IMR-90 (cell line): ENCODE results near the gene MSI2. TPM values are rescaled to one million over a fixed set of nuclear protein-coding genes. Genes with fewer than 3 reads are reported as not detected.

Experiments
- ATAC-seq: fragments of 200-7000 bp; cut with Tn5 transposase; 2 replicates; pipeline ENCODE4 v1.9.1; 2020; ENCODE audit warnings: low read depth, mild to moderate bottlenecking, moderate library complexity
- BruUV-seq: library from RNA; stranded (reverse); fragments of 400-500 nt; replicated peaks from 2 replicates; lab custom pipeline; 2021; lab: Mats Ljungman, UMichigan
- CTCF ChIA-PET: fragments of 300-600 bp; formaldehyde crosslinking; extraction: SDS; loops from one replicate; lab custom pipeline; 2021; ENCODE audit warnings: antibody characterized with exemption; lab: Yijun Ruan, JAX
- POLR2A ChIA-PET: fragments of 300-600 bp; sonication (Branson Sonifier 250); formaldehyde crosslinking; loops from one replicate; lab custom pipeline; 2022; ENCODE audit warnings: antibody characterized with exemption; ENCODE audit not compliant: unreplicated experiment; lab: Charles Lee
- DNase-seq: peaks from one replicate; pipeline ENCODE4 v3.0.0; 2013
- H2AFZ ChIP-seq: replicated peaks from 2 replicates; pipeline ENCODE3; 2013; ENCODE audit warnings: low read length, mild to moderate bottlenecking; ENCODE audit not compliant: poor library complexity
- H2AK5ac ChIP-seq: 2 replicates; pipeline ENCODE4 v1.6.1; 2013; ENCODE audit warnings: low read depth, low read length, inconsistent platforms
- H2AK9ac ChIP-seq: replicated peaks from 2 replicates; pipeline ENCODE3; 2013; ENCODE audit warnings: mild to moderate bottlenecking, low read depth, low read length, moderate library complexity; ENCODE audit not compliant: poor library complexity
- H2BK120ac ChIP-seq: 2 replicates; pipeline ENCODE4 v1.6.1; 2013; ENCODE audit warnings: low read depth, low read length, inconsistent platforms
- H2BK15ac ChIP-seq: 3 replicates; pipeline ENCODE4 v1.6.1; 2013; ENCODE audit warnings: low read depth, low read length, inconsistent platforms
- H2BK20ac ChIP-seq: 2 replicates; pipeline ENCODE4 v1.6.1; 2013; ENCODE audit warnings: low read depth, mild to moderate bottlenecking, inconsistent platforms, low read length, moderate library complexity
- H2BK5ac ChIP-seq: 2 replicates; pipeline ENCODE4 v1.6.1; 2013; ENCODE audit warnings: mild to moderate bottlenecking, low read depth, low read length, inconsistent platforms; ENCODE audit not compliant: poor library complexity, severe bottlenecking
- H3K14ac ChIP-seq: replicated peaks from 2 replicates; pipeline ENCODE4 v1.6.1; 2013; ENCODE audit warnings: low read depth, low read length, inconsistent platforms
- H3K18ac ChIP-seq: 2 replicates; pipeline ENCODE4 v1.6.1; 2013; ENCODE audit warnings: low read depth, low read length, control low read depth
- H3K23ac ChIP-seq: 2 replicates; pipeline ENCODE4 v1.6.1; 2013; ENCODE audit warnings: low read depth, low read length, inconsistent platforms
- H3K27ac ChIP-seq: 2 replicates; pipeline ENCODE4 v1.5.1; 2013; ENCODE audit warnings: mild to moderate bottlenecking, control low read depth, low read length; ENCODE audit not compliant: insufficient read depth
- H3K27me3 ChIP-seq: 2 replicates; pipeline ENCODE4 v1.6.1; 2013; ENCODE audit warnings: low read length; ENCODE audit not compliant: control insufficient read depth, insufficient read depth
- H3K36me3 ChIP-seq: 2 replicates; pipeline ENCODE4 v1.6.1; 2013; ENCODE audit warnings: low read length, mixed read lengths; ENCODE audit not compliant: control insufficient read depth, insufficient read depth
- H3K4ac ChIP-seq: 2 replicates; pipeline ENCODE4 v1.6.1; 2013; ENCODE audit warnings: low read depth, low read length, inconsistent platforms
- H3K4me1 ChIP-seq: 2 replicates; pipeline ENCODE4 v1.6.1; 2013; ENCODE audit warnings: low read length, mixed read lengths; ENCODE audit not compliant: control insufficient read depth, insufficient read depth
- H3K4me2 ChIP-seq: 2 replicates; pipeline ENCODE4 v1.6.1; 2013; ENCODE audit warnings: low read depth, mild to moderate bottlenecking, control low read depth, low read length, moderate library complexity
- H3K4me3 ChIP-seq: 2 replicates; pipeline ENCODE4 v1.5.1; 2013; ENCODE audit warnings: low read depth, mild to moderate bottlenecking, control low read depth, low read length, moderate library complexity; ENCODE audit not compliant: insufficient read depth
- H3K56ac ChIP-seq: 2 replicates; pipeline ENCODE4 v1.6.1; 2013; ENCODE audit warnings: low read length, inconsistent platforms; ENCODE audit not compliant: insufficient read depth; ENCODE audit errors: extremely low read depth
- H3K79me1 ChIP-seq, 2 experiments: 2 replicates each; pipeline ENCODE4 v1.6.1; 2013; ENCODE audit warnings: low read length in 2 of 2, inconsistent platforms in 1 of 2, low read depth in 1 of 2
- H3K9ac ChIP-seq: 2 replicates; pipeline ENCODE4 v1.6.1; 2013; ENCODE audit warnings: low read depth, low read length, control low read depth
- H3K9me1 ChIP-seq: 2 replicates; pipeline ENCODE4 v1.6.1; 2013; ENCODE audit warnings: low read length, inconsistent platforms; ENCODE audit not compliant: insufficient read depth
- H3K9me3 ChIP-seq: 2 replicates; pipeline ENCODE4 v1.6.1; 2013; ENCODE audit warnings: low read length; ENCODE audit not compliant: control insufficient read depth, insufficient read depth
- H4K20me1 ChIP-seq: 2 replicates; pipeline ENCODE4 v1.6.1; 2013; ENCODE audit warnings: low read length, inconsistent platforms; ENCODE audit not compliant: insufficient read depth
- H4K5ac ChIP-seq: 2 replicates; pipeline ENCODE4 v1.6.1; 2013; ENCODE audit warnings: mild to moderate bottlenecking, low read depth, low read length, control low read depth
- H4K8ac ChIP-seq, 2 experiments: 2 replicates each; pipeline ENCODE4 v1.6.1; 2013; ENCODE audit warnings: low read depth in 2 of 2, low read length in 2 of 2, control low read depth in 1 of 2, inconsistent platforms in 1 of 2
- H4K91ac ChIP-seq: 2 replicates; pipeline ENCODE4 v1.6.1; 2013; ENCODE audit warnings: low read depth, low read length, inconsistent platforms; ENCODE audit not compliant: insufficient read depth
- CEBPB ChIP-seq: IDR thresholded peaks from 2 replicates; pipeline ENCODE4 v1.6.1; 2012; ENCODE audit warnings: low read depth, low read length, improper control_type of control experiment
- MAFK ChIP-seq: IDR thresholded peaks from 2 replicates; pipeline ENCODE4 v1.6.1; 2012; ENCODE audit warnings: low read depth, low read length, improper control_type of control experiment
- NFE2L2 ChIP-seq: fragments of 150-350 bp; IDR thresholded peaks from 2 replicates; pipeline ENCODE4 v1.6.1; 2016; ENCODE audit warnings: low read depth, mild to moderate bottlenecking, low read length
- POLR2A ChIP-seq: IDR thresholded peaks from 2 replicates; pipeline ENCODE4 v1.6.1; 2012; ENCODE audit warnings: mild to moderate bottlenecking, low read depth, low read length
- RFX5 ChIP-seq: IDR thresholded peaks from 2 replicates; pipeline ENCODE4 v1.8.0; 2012; ENCODE audit warnings: low read depth, mild to moderate bottlenecking, low read length, moderate library complexity
- SMC3 ChIP-seq: fragments of 150-350 bp; IDR thresholded peaks from 2 replicates; pipeline ENCODE4 v1.6.1; 2016; ENCODE audit warnings: low read depth, mild to moderate bottlenecking, antibody characterized with exemption, low read length, moderate library complexity
- USF2 ChIP-seq: fragments of 150-350 bp; IDR thresholded peaks from 2 replicates; pipeline ENCODE4 v1.6.1; 2017; ENCODE audit warnings: mild to moderate bottlenecking, antibody characterized with exemption, low read length, low read depth
- WGBS, 2 experiments: methylation state at CpG; one replicate each; pipeline versions ENCODE4 v1.1.5 to v1.1.7; 2013; ENCODE audit warnings: missing lambda C conversion rate in 2 of 2; ENCODE audit not compliant: insufficient read length in 1 of 2; ENCODE audit errors: extremely low coverage in 2 of 2; 5-methylcytosine and 5-hydroxymethylcytosine counted together
- dilution Hi-C: fragments of 300-500 bp; cut with HindIII; formaldehyde crosslinking; loops from one replicate; pipeline ENCODE4 v1.14.3; 2018; ENCODE audit warnings: low sequenced_read_pairs; ENCODE audit not compliant: unreplicated experiment
- in situ Hi-C: fragments of 300-500 bp; cut with MboI; formaldehyde crosslinking; loops from 3 replicates; pipeline ENCODE4 v1.14.3; 2019; ENCODE audit warnings: low sequenced_read_pairs, inconsistent platforms, mixed read lengths
- intact Hi-C: fragments of 100-400 bp; cut with micrococcal nuclease; formaldehyde crosslinking; loops from 2 replicates; pipeline ENCODE4 v1.10.0; 2022
- polyA plus RNA-seq, 3 experiments: library from polyadenylated mRNA; depleted of rRNA; stranded (reverse); fragments of >200 nt; gene quantifications; 2 replicates each; pipeline ENCODE4 v1.2.3, GENCODE V29; 2012; ENCODE audit warnings: low replicate concordance in 1 of 3
- total RNA-seq: library from RNA; depleted of rRNA; stranded (reverse); fragments of >200 nt; gene quantifications from 2 replicates; pipeline ENCODE4 v1.2.3, GENCODE V29; 2012
- TF ChIP-seq, protein P1 (sequence below): conservative IDR thresholded peaks from 2 replicates; pipeline ENCODE4 v1.5.1; 2012; ENCODE audit warnings: mild to moderate bottlenecking, low read depth, low read length, improper control_type of control experiment

MSI2 gene
- total and polyA plus RNA-seq, 2 of the 4 experiments (the other 2 are of a cell fraction) = 13.0 to 16.0 TPM

DNA sequence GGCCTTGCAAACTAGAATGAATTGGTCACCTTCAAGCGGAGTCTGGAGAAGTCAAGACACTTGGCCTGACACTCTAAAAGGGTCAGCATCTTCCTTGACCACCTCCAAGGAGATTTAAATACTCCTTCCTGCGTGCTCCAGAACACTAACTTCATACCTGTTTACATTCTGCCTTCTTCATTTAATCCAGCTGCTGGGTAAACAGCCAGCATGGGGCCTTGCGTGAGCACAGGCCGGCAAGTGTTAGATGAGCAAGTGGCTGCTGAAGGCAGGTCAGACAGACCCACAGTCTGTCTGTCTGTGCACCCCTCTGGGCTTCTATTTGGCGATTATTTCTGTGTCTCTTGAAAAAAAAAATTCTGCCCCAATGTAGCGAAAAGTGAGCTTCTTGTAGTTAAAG, 153.8 kb downstream of the MSI2 start (continued):
- TF ChIP-seq SMC3 (no peak), POLR2A (no peak), CEBPB (no peak), MAFK (no peak)

DNA sequence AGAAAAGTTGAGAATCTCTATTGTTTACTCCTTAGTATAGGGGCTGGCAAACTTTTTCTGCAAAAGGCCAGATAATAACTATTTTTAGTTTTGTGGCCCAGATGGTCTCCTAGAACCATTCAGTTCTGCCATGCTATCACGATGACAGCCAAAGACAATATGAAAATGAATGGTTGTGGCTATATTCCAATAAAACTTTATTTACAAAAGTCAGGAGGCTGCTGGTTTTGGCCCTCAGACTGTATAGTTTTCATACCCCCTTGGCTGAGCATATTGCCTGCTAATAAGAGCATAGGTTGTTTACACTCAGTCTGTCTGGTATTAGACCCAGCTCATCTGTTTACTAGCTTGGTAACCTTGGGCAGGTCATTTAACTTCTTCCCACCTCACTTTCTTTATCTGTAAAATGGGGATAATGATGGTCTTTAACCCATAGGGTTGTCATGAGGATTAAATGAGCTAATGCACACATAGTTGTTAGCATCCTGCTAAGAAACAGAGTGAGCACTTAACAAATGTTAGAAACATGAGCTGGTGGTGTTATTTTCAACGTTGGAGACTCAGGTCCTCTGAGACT, 156.3 kb downstream of the MSI2 start:
- CTCF ChIA-PET = no interaction called here
- no peak overlapping the region for H3K14ac ChIP-seq
- DNase-seq (no peak), ATAC-seq (no peak)
- POLR2A ChIA-PET = no interaction called here
- dilution Hi-C loops (no loop called here), in situ Hi-C loops (no loop called here), intact Hi-C loops (no loop called here)
- no peak overlapping the region for H3K4me3 ChIP-seq
- no peak overlapping the region for H2BK15ac ChIP-seq
- no peaks in the 10 kb centered on the region for H3K27me3 ChIP-seq
- TF ChIP-seq NFE2L2 (no peak), POLR2A (no peak), USF2 (no peak), RFX5 (no peak), MAFK (no peak)
- TF ChIP-seq, protein P1, sequence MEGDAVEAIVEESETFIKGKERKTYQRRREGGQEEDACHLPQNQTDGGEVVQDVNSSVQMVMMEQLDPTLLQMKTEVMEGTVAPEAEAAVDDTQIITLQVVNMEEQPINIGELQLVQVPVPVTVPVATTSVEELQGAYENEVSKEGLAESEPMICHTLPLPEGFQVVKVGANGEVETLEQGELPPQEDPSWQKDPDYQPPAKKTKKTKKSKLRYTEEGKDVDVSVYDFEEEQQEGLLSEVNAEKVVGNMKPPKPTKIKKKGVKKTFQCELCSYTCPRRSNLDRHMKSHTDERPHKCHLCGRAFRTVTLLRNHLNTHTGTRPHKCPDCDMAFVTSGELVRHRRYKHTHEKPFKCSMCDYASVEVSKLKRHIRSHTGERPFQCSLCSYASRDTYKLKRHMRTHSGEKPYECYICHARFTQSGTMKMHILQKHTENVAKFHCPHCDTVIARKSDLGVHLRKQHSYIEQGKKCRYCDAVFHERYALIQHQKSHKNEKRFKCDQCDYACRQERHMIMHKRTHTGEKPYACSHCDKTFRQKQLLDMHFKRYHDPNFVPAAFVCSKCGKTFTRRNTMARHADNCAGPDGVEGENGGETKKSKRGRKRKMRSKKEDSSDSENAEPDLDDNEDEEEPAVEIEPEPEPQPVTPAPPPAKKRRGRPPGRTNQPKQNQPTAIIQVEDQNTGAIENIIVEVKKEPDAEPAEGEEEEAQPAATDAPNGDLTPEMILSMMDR = no peak
- peaks cover 1% of the 10 kb centered on the region; the same call in 1 of the 2 replicates for H3K4me1 ChIP-seq
- WGBS, 2 experiments = no CpG with 5 or more reads among the region's 2 CpGs
- no TSS peak for BruUV-seq
- H2AK5ac ChIP-seq = no peak overlapping the region
- H3K23ac ChIP-seq = no peak overlapping the region
- peaks cover 2 to 3% of the 10 kb centered on the region in 2 experiments; a peak in 1 of 4 replicates for H3K79me1 ChIP-seq
- no peak overlapping the region for H3K4ac ChIP-seq
- H2BK120ac ChIP-seq = no peak overlapping the region
- H2AFZ ChIP-seq = no peak overlapping the region
- no peaks in the 10 kb centered on the region for H4K20me1 ChIP-seq
- H3K27ac ChIP-seq = no peak overlapping the region
- no peak overlapping the region for H3K18ac ChIP-seq
- H4K5ac ChIP-seq = no peak overlapping the region
- H4K91ac ChIP-seq = no peak overlapping the region
- no peak overlapping the region for H2BK20ac ChIP-seq
- H3K9me3 ChIP-seq = no peaks in the 10 kb centered on the region
- no peak overlapping the region for H2AK9ac ChIP-seq
- H3K56ac ChIP-seq = no peak overlapping the region
- no peak overlapping the region for H3K9ac ChIP-seq
- no peak overlapping the region for H3K4me2 ChIP-seq
- 0 out of 2 replicates have a peak, but pooled peaks cover 3% of the 10 kb centered on the region for H3K9me1 ChIP-seq
- no peak overlapping the region for H2BK5ac ChIP-seq
- H4K8ac ChIP-seq = no peak overlapping the region
- no peaks in the 10 kb centered on the region for H3K36me3 ChIP-seq
